HG03097 (cell line): Measurements from ENCODE around the gene RNGTT.
"Not testable (repeated sequence)": the region's sequence is repeated elsewhere in the genome, so short reads cannot be mapped to it uniquely, and the experiment has no call there.

ENCODE experiments used
- ATAC-seq: cut with Tn5 transposase; IDR thresholded peaks from one replicate; pipeline ENCODE4 v1.9.1; 2021; ENCODE audit not compliant: unreplicated experiment, low FRiP score

The RNGTT gene

GRCh38 chr6:88825856-88826255 lies 137.6 kb downstream of the RNGTT start:
- no peak for ATAC-seq

- no peak for ATAC-seq
Observed at GRCh38 chr6:88823998-88824397, 139.4 kb downstream of the RNGTT start.

GRCh38 chr6:88815491-88815890 lies 147.9 kb downstream of the RNGTT start:
- ATAC-seq = no peak

- ATAC-seq = no peak
Observed at GRCh38 chr6:88814909-88815308, 148.5 kb downstream of the RNGTT start.

GRCh38 chr6:88813045-88813444 lies 150.4 kb downstream of the RNGTT start:
- ATAC-seq = no peak

GRCh38 chr6:88810701-88811100 lies 152.7 kb downstream of the RNGTT start:
- no peak for ATAC-seq

- no peak for ATAC-seq
Observed at GRCh38 chr6:88810089-88810488, 153.3 kb downstream of the RNGTT start.

GRCh38 chr6:88808381-88808780 lies 155.0 kb downstream of the RNGTT start:
- ATAC-seq = no peak

GRCh38 chr6:88807622-88808021 lies 155.8 kb downstream of the RNGTT start:
- no peak for ATAC-seq

GRCh38 chr6:88806728-88807127 lies 156.7 kb downstream of the RNGTT start:
- ATAC-seq = no peak

GRCh38 chr6:88804701-88805100 lies 158.7 kb downstream of the RNGTT start:
- no peak for ATAC-seq

GRCh38 chr6:88785478-88785877 lies 177.9 kb downstream of the RNGTT start:
- no peak for ATAC-seq

GRCh38 chr6:88780714-88781389 lies 182.6 kb downstream of the RNGTT start:
- peak; percentile 69 for ATAC-seq

- ATAC-seq = no peak
Observed at GRCh38 chr6:88775866-88776571, 187.4 kb downstream of the RNGTT start.

- ATAC-seq = not testable (repeated sequence)
Observed at GRCh38 chr6:88768114-88768513, 195.3 kb downstream of the RNGTT start.

- ATAC-seq = no peak
Observed at GRCh38 chr6:88764081-88764480, 199.3 kb downstream of the RNGTT start.

- ATAC-seq = no peak
Observed at GRCh38 chr6:88763160-88763559, 200.3 kb downstream of the RNGTT start.

- ATAC-seq = peak; percentile 53
Observed at GRCh38 chr6:88761237-88762031, 202.0 kb downstream of the RNGTT start.

- no peak for ATAC-seq
Observed at GRCh38 chr6:88760091-88760490, 203.3 kb downstream of the RNGTT start.

GRCh38 chr6:88750936-88751335 lies 212.5 kb downstream of the RNGTT start:
- ATAC-seq = no peak

GRCh38 chr6:88749849-88750248 lies 213.6 kb downstream of the RNGTT start:
- ATAC-seq = no peak
